NCI-H226 (cell line): Measurements from ENCODE around the gene METAP1.
A peak's percentile ranks its signal among the peaks of the same experiment; 100 is the strongest.
"Not testable (repeated sequence)": the region's sequence is repeated elsewhere in the genome, so short reads cannot be mapped to it uniquely, and the experiment has no call there.

Experiments
- DNase-seq: peaks from one replicate; pipeline ENCODE4 v3.0.0-alpha.2; 2015

Gene METAP1

GRCh38 chr4:98995183-98996055 lies at the start of gene METAP1:
TSS of gene METAP1 (plus strand) at chr4:98995721. CDS start at chr4:98995754, 33 bp downstream.
- peak; percentile 93 for DNase-seq

- DNase-seq = no peak
Measured at GRCh38 chr4:98946359-98946758, 49.2 kb upstream of the METAP1 start.

GRCh38 chr4:98950925-98951324 lies 44.6 kb upstream of the METAP1 start:
- no peak for DNase-seq

GRCh38 chr4:98951710-98952109 lies 43.8 kb upstream of the METAP1 start:
- DNase-seq = no peak

GRCh38 chr4:98955229-98955628 lies 40.3 kb upstream of the METAP1 start:
- no peak for DNase-seq

GRCh38 chr4:98958065-98958464 lies 37.5 kb upstream of the METAP1 start:
- no peak for DNase-seq

GRCh38 chr4:98959411-98959810 lies 36.1 kb upstream of the METAP1 start:
- DNase-seq = no peak

- no peak for DNase-seq
Measured at GRCh38 chr4:98961770-98962169, 33.8 kb upstream of the METAP1 start.

GRCh38 chr4:98963538-98964433 lies 31.7 kb upstream of the METAP1 start:
- no peak for DNase-seq

- DNase-seq = no peak
Measured at GRCh38 chr4:98966926-98967325, 28.6 kb upstream of the METAP1 start.

- no peak for DNase-seq
Measured at GRCh38 chr4:98967786-98968329, 27.7 kb upstream of the METAP1 start.

- DNase-seq = no peak
Measured at GRCh38 chr4:98969878-98970785, 25.4 kb upstream of the METAP1 start.

- DNase-seq = peak; percentile 80
Measured at GRCh38 chr4:98976716-98977115, 18.8 kb upstream of the METAP1 start.

- DNase-seq = no peak
Measured at GRCh38 chr4:98977557-98977956, 18.0 kb upstream of the METAP1 start.

GRCh38 chr4:98987720-98988119 lies 7.8 kb upstream of the METAP1 start:
- no peak for DNase-seq

- DNase-seq = not testable (repeated sequence)
Measured at GRCh38 chr4:98992835-98993234, 2.7 kb upstream of the METAP1 start.

GRCh38 chr4:98993419-98994071 lies 2.0 kb upstream of the METAP1 start:
- no peak for DNase-seq

GRCh38 chr4:98994474-98995182 lies 893 bp upstream of the METAP1 start:
- DNase-seq = no peak

GRCh38 chr4:98996056-98996764 lies 689 bp downstream of the METAP1 start:
- no peak for DNase-seq

- no peak for DNase-seq
Measured at GRCh38 chr4:98996765-98997068, 1.2 kb downstream of the METAP1 start.

- DNase-seq = no peak
Measured at GRCh38 chr4:98997166-98997565, 1.6 kb downstream of the METAP1 start.
